ENCODE data around the gene CAPN3.
"Not testable (repeated sequence)": the region's sequence is repeated elsewhere in the genome, so short reads cannot be mapped to it uniquely, and the experiment has no call there.

CAPN3 gene

DNA sequence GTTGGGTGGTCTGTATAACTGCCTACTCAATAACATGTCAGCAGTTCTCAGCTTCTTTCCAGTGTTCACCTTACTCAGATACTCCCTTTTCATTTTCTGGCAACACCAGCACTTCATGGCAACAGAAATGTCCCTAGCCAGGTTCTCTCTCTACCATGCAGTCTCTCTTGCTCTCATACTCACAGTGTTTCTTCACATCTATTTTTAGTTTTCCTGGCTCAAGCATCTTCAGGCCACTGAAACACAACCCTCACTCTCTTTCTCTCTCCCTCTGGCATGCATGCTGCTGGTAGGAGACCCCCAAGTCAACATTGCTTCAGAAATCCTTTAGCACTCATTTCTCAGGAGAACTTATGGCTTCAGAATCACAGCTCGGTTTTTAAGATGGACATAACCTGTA is at the start of gene CAPN3:
Gene CAPN3 (plus strand): TSS at position 253 of the 400 bp plus-strand sequence. CDS start 305 bp downstream, outside the sequence.
- H3K9ac ChIP-seq (ENCODE audit: low read length), result no peak within 1 kb of the TSS
- no peaks in the 10 kb centered on the region for H3K9me3 ChIP-seq (ENCODE audit: insufficient read depth, low read length)
- TF ChIP-seq, protein P1, sequence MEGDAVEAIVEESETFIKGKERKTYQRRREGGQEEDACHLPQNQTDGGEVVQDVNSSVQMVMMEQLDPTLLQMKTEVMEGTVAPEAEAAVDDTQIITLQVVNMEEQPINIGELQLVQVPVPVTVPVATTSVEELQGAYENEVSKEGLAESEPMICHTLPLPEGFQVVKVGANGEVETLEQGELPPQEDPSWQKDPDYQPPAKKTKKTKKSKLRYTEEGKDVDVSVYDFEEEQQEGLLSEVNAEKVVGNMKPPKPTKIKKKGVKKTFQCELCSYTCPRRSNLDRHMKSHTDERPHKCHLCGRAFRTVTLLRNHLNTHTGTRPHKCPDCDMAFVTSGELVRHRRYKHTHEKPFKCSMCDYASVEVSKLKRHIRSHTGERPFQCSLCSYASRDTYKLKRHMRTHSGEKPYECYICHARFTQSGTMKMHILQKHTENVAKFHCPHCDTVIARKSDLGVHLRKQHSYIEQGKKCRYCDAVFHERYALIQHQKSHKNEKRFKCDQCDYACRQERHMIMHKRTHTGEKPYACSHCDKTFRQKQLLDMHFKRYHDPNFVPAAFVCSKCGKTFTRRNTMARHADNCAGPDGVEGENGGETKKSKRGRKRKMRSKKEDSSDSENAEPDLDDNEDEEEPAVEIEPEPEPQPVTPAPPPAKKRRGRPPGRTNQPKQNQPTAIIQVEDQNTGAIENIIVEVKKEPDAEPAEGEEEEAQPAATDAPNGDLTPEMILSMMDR (IDR thresholded peaks at IDR 0.05; ENCODE audit: low read depth, low read length), result no peak
- no peak for TF ChIP-seq EZH2phosphoT487 (IDR thresholded peaks at IDR 0.05; ENCODE audit: low read depth)
- no peak within 1 kb of the TSS for H3K4me3 ChIP-seq (ENCODE audit: low read length)
- H2AFZ ChIP-seq (ENCODE audit: low read depth, low read length), result no peak within 1 kb of the TSS
- peaks cover 5% of the 10 kb centered on the region for H3K36me3 ChIP-seq (replicated peaks; ENCODE audit: low read depth, low read length)
- H4K20me1 ChIP-seq (ENCODE audit: insufficient read depth, low read length), result no peaks in the 10 kb centered on the region
- H3K4me1 ChIP-seq (ENCODE audit: low read length), result no peaks in the 10 kb centered on the region
- no peak within 1 kb of the TSS for H3K4me2 ChIP-seq (ENCODE audit: low read length)
- H3K27ac ChIP-seq (ENCODE audit: low read length), result no peak within 1 kb of the TSS
- H3K79me2 ChIP-seq (ENCODE audit: low read length), result no peaks in the 10 kb centered on the region
- H3K27me3 ChIP-seq (ENCODE audit: low read depth, low read length), result no peaks in the 10 kb centered on the region

- Histone ChIP-seq H3K4me3 (ENCODE audit: low read length) (no peak overlapping the region), H3K4me1 (ENCODE audit: low read length) (no peaks in the 10 kb centered on the region), H3K36me3 (replicated peaks; ENCODE audit: low read depth, low read length) (peaks cover 19% of the 10 kb centered on the region), H3K9me3 (ENCODE audit: insufficient read depth, low read length) (no peaks in the 10 kb centered on the region), H4K20me1 (ENCODE audit: insufficient read depth, low read length) (no peaks in the 10 kb centered on the region), H3K79me2 (ENCODE audit: low read length) (no peaks in the 10 kb centered on the region), H3K27me3 (ENCODE audit: low read depth, low read length) (no peaks in the 10 kb centered on the region), H3K27ac (ENCODE audit: low read length) (no peak overlapping the region), H2AFZ (ENCODE audit: low read depth, low read length) (no peak overlapping the region), H3K4me2 (ENCODE audit: low read length) (no peak overlapping the region), H3K9ac (ENCODE audit: low read length) (no peak overlapping the region)
- TF ChIP-seq, protein P1 (IDR thresholded peaks at IDR 0.05; ENCODE audit: low read depth, low read length), result no peak
- no peak for TF ChIP-seq EZH2phosphoT487 (IDR thresholded peaks at IDR 0.05; ENCODE audit: low read depth)
These were observed 45.8 kb upstream of the CAPN3 start for GRCh38 chr15:42313463-42313862.

- no peaks in the 10 kb centered on the region for H3K9me3 ChIP-seq (ENCODE audit: insufficient read depth, low read length)
- H3K4me1 ChIP-seq (ENCODE audit: low read length), result no peaks in the 10 kb centered on the region
- peaks cover 16% of the 10 kb centered on the region for H3K36me3 ChIP-seq (replicated peaks; ENCODE audit: low read depth, low read length)
- no peak overlapping the region for H3K9ac ChIP-seq (ENCODE audit: low read length)
- no peak overlapping the region for H3K4me2 ChIP-seq (ENCODE audit: low read length)
- TF ChIP-seq, protein P1 (IDR thresholded peaks at IDR 0.05; ENCODE audit: low read depth, low read length), result no peak
- no peak for TF ChIP-seq EZH2phosphoT487 (IDR thresholded peaks at IDR 0.05; ENCODE audit: low read depth)
- no peak overlapping the region for H3K4me3 ChIP-seq (ENCODE audit: low read length)
- no peaks in the 10 kb centered on the region for H4K20me1 ChIP-seq (ENCODE audit: insufficient read depth, low read length)
- no peaks in the 10 kb centered on the region for H3K27me3 ChIP-seq (ENCODE audit: low read depth, low read length)
- no peaks in the 10 kb centered on the region for H3K79me2 ChIP-seq (ENCODE audit: low read length)
- no peak overlapping the region for H3K27ac ChIP-seq (ENCODE audit: low read length)
- H2AFZ ChIP-seq (ENCODE audit: low read depth, low read length), result no peak overlapping the region
These were observed 44.5 kb upstream of the CAPN3 start for GRCh38 chr15:42314818-42315217.

- TF ChIP-seq EZH2phosphoT487 (IDR thresholded peaks at IDR 0.05; ENCODE audit: low read depth), result no peak
- TF ChIP-seq, protein P1 (IDR thresholded peaks at IDR 0.05; ENCODE audit: low read depth, low read length), result no peak
- Histone ChIP-seq H3K27me3 (ENCODE audit: low read depth, low read length) (no peaks in the 10 kb centered on the region), H2AFZ (ENCODE audit: low read depth, low read length) (no peak overlapping the region), H3K4me3 (ENCODE audit: low read length) (no peak overlapping the region), H3K79me2 (ENCODE audit: low read length) (no peaks in the 10 kb centered on the region), H3K9me3 (ENCODE audit: insufficient read depth, low read length) (no peaks in the 10 kb centered on the region), H3K9ac (ENCODE audit: low read length) (no peak overlapping the region), H3K4me1 (ENCODE audit: low read length) (no peaks in the 10 kb centered on the region), H3K4me2 (ENCODE audit: low read length) (no peak overlapping the region), H4K20me1 (ENCODE audit: insufficient read depth, low read length) (no peaks in the 10 kb centered on the region), H3K36me3 (replicated peaks; ENCODE audit: low read depth, low read length) (peaks cover 13% of the 10 kb centered on the region), H3K27ac (ENCODE audit: low read length) (no peak overlapping the region)
These were observed 43.8 kb upstream of the CAPN3 start for GRCh38 chr15:42315521-42315920.

DNA sequence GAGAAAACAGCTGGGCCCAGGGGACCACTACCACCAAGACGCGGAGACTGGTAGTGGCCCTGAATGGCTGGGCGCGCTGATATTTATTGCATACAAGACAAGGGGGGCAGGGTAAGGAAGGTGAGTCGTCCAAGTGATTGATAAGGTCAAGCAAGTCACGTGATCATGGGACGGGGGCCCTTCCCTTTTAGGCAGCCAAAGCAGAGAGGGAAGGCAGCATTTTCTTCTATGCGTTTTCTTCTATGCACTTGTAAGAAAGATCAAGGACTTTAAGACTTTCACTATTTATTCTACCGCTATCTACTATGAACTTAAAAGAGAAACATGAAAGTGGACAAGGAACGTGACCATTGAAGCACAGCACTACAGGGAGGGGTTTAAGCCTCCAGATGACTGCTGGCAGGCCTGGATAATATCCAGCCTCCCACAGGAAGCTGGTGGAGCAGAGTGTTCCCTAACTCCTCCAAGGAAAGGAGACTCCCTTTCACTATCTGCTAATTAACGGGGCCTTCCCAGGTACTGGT is 43.0 kb upstream of the CAPN3 start:
- H3K4me2 ChIP-seq (ENCODE audit: low read length); H3K4me1 ChIP-seq (ENCODE audit: low read length); H3K79me2 ChIP-seq (ENCODE audit: low read length); H2AFZ ChIP-seq (ENCODE audit: low read depth, low read length); H4K20me1 ChIP-seq (ENCODE audit: insufficient read depth, low read length); H3K27ac ChIP-seq (ENCODE audit: low read length); H3K9me3 ChIP-seq (ENCODE audit: insufficient read depth, low read length); H3K9ac ChIP-seq (ENCODE audit: low read length); H3K4me3 ChIP-seq (ENCODE audit: low read length); H3K36me3 ChIP-seq (replicated peaks; ENCODE audit: low read depth, low read length); H3K27me3 ChIP-seq (ENCODE audit: low read depth, low read length): not testable (repeated sequence)
